ENCODE results near the gene BRAT1. TPM values are rescaled to one million over a fixed set of nuclear protein-coding genes. Genes with fewer than 3 reads are reported as not detected.

BRAT1 gene
- total and polyA plus RNA-seq, 2 donors (not counting 1 experiment from before 2014, with no cell fraction given) = 4.0 to 20.1 TPM

- Histone ChIP-seq H3K4me1 (ENCODE audit: control insufficient read depth, extremely low read depth, insufficient read depth, low read length) (peaks cover 25% of the 10 kb centered on the region), H3K9me3 (ENCODE audit: control insufficient read depth, insufficient read depth, low read depth, low read length) (no peaks in the 10 kb centered on the region), H3K79me2 (ENCODE audit: control insufficient read depth, insufficient read depth, low read length) (no peaks in the 10 kb centered on the region), H3K27ac (ENCODE audit: insufficient read depth, low read length) (no peak overlapping the region), H3K4me3 (replicated peaks in 1 of 4; ENCODE audit: control extremely low read depth in 1 of 4, insufficient read depth in 1 of 4, low read depth in 3 of 4, low read length in 4 of 4) (no peak overlapping the region), H3K27me3 (ENCODE audit: control insufficient read depth, insufficient read depth, low read length) (no peaks in the 10 kb centered on the region), H3K4me2 (ENCODE audit: extremely low read depth, insufficient read depth, low read length) (no peak overlapping the region), H2AFZ (ENCODE audit: low read length) (no peak overlapping the region), H3K36me3 (ENCODE audit: control insufficient read depth, insufficient read depth, low read length) (no peaks in the 10 kb centered on the region), H4K20me1 (ENCODE audit: control insufficient read depth, extremely low read depth, insufficient read depth, low read length) (no peaks in the 10 kb centered on the region), H3K9ac (ENCODE audit: insufficient read depth, low read length) (no peak overlapping the region)
- no peak for DNase-seq (ENCODE audit: low read depth in 2 of 2)
- TF ChIP-seq CTCF (conservative IDR thresholded peaks at IDR 0.05 in 1 of 2, IDR thresholded peaks at IDR 0.05 in 1 of 2; ENCODE audit: low read depth in 1 of 2, low read length in 2 of 2) (no peak), EZH2 (IDR thresholded peaks at IDR 0.05; ENCODE audit: low read length, missing control alignments) (no peak)
These were observed 26.7 kb downstream of the BRAT1 start for GRCh38 chr7:2528481-2529095.

DNA sequence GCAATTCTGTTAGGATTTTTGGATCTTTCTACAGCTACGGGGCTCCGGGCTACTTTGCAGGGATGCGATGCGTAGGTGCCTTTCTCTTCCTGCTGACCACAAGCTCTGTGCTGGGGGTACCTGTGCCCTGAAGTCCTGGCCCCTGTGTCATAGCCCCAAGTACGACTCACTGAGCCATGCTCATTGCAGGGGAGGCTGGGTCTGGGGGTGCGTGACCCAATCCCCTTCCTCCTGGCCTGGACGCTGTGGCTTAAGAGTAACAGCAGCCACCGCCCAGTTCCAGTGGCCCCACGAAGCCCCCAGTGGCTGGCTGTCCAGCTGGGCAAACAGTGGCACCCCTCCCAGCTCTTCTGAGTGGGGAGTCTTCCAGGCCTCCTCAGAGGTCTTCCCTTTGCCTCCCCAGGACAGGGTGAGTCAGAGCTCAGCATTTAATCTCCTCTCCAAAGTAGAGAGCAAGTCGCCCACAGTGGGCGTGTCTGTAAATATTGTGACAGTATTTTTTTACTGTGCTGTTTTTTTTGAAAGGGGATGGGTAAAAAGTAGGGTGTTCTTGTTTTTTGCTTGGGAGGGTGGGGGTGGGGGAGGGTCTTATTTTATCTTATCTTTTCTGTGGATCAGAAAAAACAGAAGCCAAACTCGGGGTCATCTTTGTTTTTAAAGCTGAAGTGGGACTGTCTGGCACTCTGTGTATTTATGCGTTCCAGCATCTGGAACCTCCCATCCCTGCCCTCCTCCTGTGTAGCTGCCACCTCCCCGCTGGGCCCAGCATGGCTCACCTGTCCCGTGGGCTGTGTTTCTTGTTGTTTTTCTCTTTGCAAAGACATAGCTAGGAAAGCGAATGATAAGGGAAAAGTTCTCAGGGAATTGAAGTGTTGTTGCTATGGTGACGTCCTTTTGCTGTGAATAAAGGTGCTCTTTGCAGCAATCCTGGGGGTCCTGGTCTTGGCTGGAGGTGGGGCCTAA lies 27.5 kb downstream of the BRAT1 start:
- no peak overlapping the region for H3K9ac ChIP-seq (ENCODE audit: insufficient read depth, low read length)
- TF ChIP-seq CTCF (conservative IDR thresholded peaks at IDR 0.05 in 1 of 2, IDR thresholded peaks at IDR 0.05 in 1 of 2; ENCODE audit: low read depth in 1 of 2, low read length in 2 of 2) (no peak), EZH2 (IDR thresholded peaks at IDR 0.05; ENCODE audit: low read length, missing control alignments) (no peak)
- peak; percentile 56 to 82 for DNase-seq (ENCODE audit: low read depth in 2 of 2)
- H3K36me3 ChIP-seq (ENCODE audit: control insufficient read depth, insufficient read depth, low read length) = no peaks in the 10 kb centered on the region
- H3K27ac ChIP-seq (ENCODE audit: insufficient read depth, low read length) = no peak overlapping the region
- H3K4me3 ChIP-seq (replicated peaks in 1 of 4; ENCODE audit: control extremely low read depth in 1 of 4, insufficient read depth in 1 of 4, low read depth in 3 of 4, low read length in 4 of 4) = no peak overlapping the region
- H3K79me2 ChIP-seq (ENCODE audit: control insufficient read depth, insufficient read depth, low read length) = no peaks in the 10 kb centered on the region
- H3K27me3 ChIP-seq (ENCODE audit: control insufficient read depth, insufficient read depth, low read length) = no peaks in the 10 kb centered on the region
- no peaks in the 10 kb centered on the region for H4K20me1 ChIP-seq (ENCODE audit: control insufficient read depth, extremely low read depth, insufficient read depth, low read length)
- peaks cover 25% of the 10 kb centered on the region for H3K4me1 ChIP-seq (ENCODE audit: control insufficient read depth, extremely low read depth, insufficient read depth, low read length)
- no peaks in the 10 kb centered on the region for H3K9me3 ChIP-seq (ENCODE audit: control insufficient read depth, insufficient read depth, low read depth, low read length)
- no peak overlapping the region for H2AFZ ChIP-seq (ENCODE audit: low read length)
- no peak overlapping the region for H3K4me2 ChIP-seq (ENCODE audit: extremely low read depth, insufficient read depth, low read length)

Measured in fibroblast of lung (primary cell).